Activated CD4-positive, alpha-beta T cell treated with anti-CD3 and anti-CD28 coated beads, Interleukin-2, amount 50 U/mL, for 1 hour (primary cell): ENCODE results near the gene ZNF217.
"Not testable (repeated sequence)": the region's sequence is repeated elsewhere in the genome, so short reads cannot be mapped to it uniquely, and the experiment has no call there.

Source experiments
- DNase-seq: peaks from one replicate; pipeline ENCODE4 v3.0.0-alpha.2; 2020

The ZNF217 gene

GRCh38 chr20:53523615-53524014, 70.0 kb downstream of the ZNF217 start:
- DNase-seq: not testable (repeated sequence)

DNA sequence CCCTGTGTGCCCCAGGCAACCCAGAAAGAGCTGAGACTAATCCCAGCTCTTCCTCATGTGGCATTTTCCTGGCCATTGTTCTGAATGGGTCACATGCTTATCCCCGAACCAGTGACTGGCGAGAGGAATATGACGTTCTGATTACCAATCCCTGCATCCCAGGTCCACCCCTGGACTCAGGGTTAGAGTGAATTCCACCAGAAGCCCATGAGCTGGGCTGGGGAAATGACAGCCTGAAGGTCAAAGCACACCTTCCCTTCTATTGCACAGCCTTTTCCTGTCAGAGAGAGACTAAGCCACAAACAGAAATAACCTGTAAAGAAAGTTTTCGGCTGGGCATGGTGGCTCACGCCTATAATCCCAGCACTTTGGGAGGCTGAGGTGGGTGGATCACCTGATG, 70.9 kb downstream of the ZNF217 start:
- no peak for DNase-seq

DNA sequence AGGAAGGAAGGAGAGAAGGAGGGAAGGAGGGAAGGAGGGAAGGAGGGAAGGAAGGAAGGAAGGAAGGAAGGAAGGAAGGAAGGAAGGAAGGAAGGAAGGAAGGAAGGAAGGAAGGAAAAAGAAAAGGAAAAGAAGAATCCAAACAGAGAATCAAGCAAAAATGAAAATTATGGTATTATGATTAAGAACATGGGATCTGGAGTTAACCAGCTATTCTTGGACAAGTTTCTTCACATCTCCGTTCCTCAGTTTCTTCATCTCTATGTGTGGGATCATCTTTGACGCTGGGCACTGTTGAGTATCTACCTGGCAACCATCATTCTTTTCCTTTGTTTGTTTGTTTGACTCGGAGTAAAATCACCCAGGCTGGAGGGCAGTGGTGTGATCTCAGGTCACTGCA, 71.6 kb downstream of the ZNF217 start:
- no peak for DNase-seq

GRCh38 chr20:53521421-53521820, 72.2 kb downstream of the ZNF217 start:
- not testable (repeated sequence) for DNase-seq

GRCh38 chr20:53517146-53517545, 76.5 kb downstream of the ZNF217 start:
- no peak for DNase-seq
